ENCODE measurements around the gene CLEC2L. TPM values are rescaled to one million over a fixed set of nuclear protein-coding genes. Genes with fewer than 3 reads are reported as not detected.

Gene CLEC2L
- total RNA-seq, 1 donor from 2014 or later, result not detected

DNA sequence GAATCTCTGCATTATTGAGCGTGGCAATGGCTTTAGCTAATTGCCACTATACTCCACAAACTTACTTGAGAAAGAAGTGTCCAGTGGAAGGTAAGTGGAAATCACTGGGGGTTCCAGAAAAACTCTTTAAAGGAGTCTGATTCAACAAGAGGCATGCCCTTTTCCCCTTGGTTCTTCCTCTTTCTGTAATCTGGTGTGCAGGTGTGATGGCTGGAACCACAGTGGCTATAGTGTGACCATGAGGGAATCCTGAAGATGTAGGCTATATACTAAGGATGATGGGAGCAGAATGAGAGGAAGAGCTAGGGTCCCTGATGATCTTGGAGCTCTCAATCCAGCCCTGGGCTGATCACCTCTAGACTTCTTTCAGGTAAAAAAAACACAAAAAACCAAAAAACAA lies 2.0 kb upstream of the CLEC2L start:
- H3K27me3 Mint-ChIP-seq (ENCODE audit: low read depth, unreplicated experiment), result peaks cover 46% of the 10 kb centered on the region
- FAIRE-seq (no peak), DNase-seq (ENCODE audit: low read depth) (no peak)
- Histone ChIP-seq H3K4me1 (ENCODE audit: insufficient read depth, low read length) (no peaks in the 10 kb centered on the region), H3K9me3 (ENCODE audit: insufficient read depth, low read depth, low read length) (no peaks in the 10 kb centered on the region), H3K9ac (ENCODE audit: low read length) (no peak overlapping the region), H3K27ac (ENCODE audit: low read depth, low read length) (no peak overlapping the region), H3K27me3 (ENCODE audit: insufficient read depth, low read length) (peaks cover 29% of the 10 kb centered on the region), H4K20me1 (ENCODE audit: insufficient read depth, low read length) (no peaks in the 10 kb centered on the region), H2AFZ (ENCODE audit: low read depth, low read length) (no peak overlapping the region), H3K4me2 (ENCODE audit: low read length) (no peak overlapping the region), H3K36me3 (ENCODE audit: insufficient read depth, low read length) (no peaks in the 10 kb centered on the region), H3K79me2 (ENCODE audit: insufficient read depth, low read length) (no peaks in the 10 kb centered on the region), H3K4me3 (ENCODE audit: insufficient read depth, low read depth, low read length) (no peak overlapping the region)
- TF ChIP-seq EZH2 (IDR thresholded peaks at IDR 0.05; ENCODE audit: insufficient read depth, low read length) (no peak), CTCF (IDR thresholded peaks at IDR 0.05; ENCODE audit: insufficient read depth, low read depth, low read length) (no peak)
- peaks cover 2% of the 10 kb centered on the region for H3K36me3 Mint-ChIP-seq (ENCODE audit: low read depth, unreplicated experiment)
- H3K4me1 Mint-ChIP-seq (ENCODE audit: low read depth, unreplicated experiment), result peaks cover 1% of the 10 kb centered on the region
- H3K27ac Mint-ChIP-seq (ENCODE audit: unreplicated experiment), result no peak overlapping the region
- no peak overlapping the region for H3K4me3 Mint-ChIP-seq (ENCODE audit: unreplicated experiment)
- peaks cover 5% of the 10 kb centered on the region for H3K9me3 Mint-ChIP-seq (ENCODE audit: unreplicated experiment)

DNA sequence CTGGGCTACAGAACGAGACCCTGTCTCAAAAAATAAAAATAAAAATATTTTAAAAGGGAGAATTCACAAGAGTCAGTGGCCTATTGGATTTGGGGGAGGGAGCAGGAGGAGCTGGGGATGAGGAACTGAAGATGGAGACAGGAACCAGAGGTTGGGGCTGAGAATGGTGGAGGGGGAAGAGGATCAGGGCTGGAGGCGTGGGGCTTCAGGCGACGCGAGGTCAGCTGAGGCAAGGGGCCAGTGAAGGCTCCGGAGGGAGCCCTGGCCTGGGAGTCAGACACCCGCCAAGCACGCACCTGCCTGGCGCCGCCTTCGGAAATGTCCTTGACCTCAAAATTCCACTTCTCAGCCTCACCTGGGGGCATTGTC lies 671 bp upstream of the CLEC2L start:
- Histone ChIP-seq H3K27ac (ENCODE audit: low read depth, low read length) (no peak overlapping the region), H3K36me3 (ENCODE audit: insufficient read depth, low read length) (no peaks in the 10 kb centered on the region), H3K4me1 (ENCODE audit: insufficient read depth, low read length) (peaks cover 9% of the 10 kb centered on the region), H3K9ac (ENCODE audit: low read length) (no peak overlapping the region), H3K27me3 (ENCODE audit: insufficient read depth, low read length) (peaks cover 29% of the 10 kb centered on the region), H2AFZ (ENCODE audit: low read depth, low read length) (no peak overlapping the region), H4K20me1 (ENCODE audit: insufficient read depth, low read length) (no peaks in the 10 kb centered on the region), H3K79me2 (ENCODE audit: insufficient read depth, low read length) (no peaks in the 10 kb centered on the region), H3K9me3 (ENCODE audit: insufficient read depth, low read depth, low read length) (no peaks in the 10 kb centered on the region), H3K4me2 (ENCODE audit: low read length) (peak overlapping the region; percentile 68), H3K4me3 (ENCODE audit: insufficient read depth, low read depth, low read length) (no peak overlapping the region)
- Mint-ChIP-seq H3K27ac (ENCODE audit: unreplicated experiment) (no peak overlapping the region), H3K9me3 (ENCODE audit: unreplicated experiment) (peaks cover 5% of the 10 kb centered on the region), H3K36me3 (ENCODE audit: low read depth, unreplicated experiment) (peaks cover 2% of the 10 kb centered on the region), H3K4me1 (ENCODE audit: low read depth, unreplicated experiment) (peaks cover 8% of the 10 kb centered on the region), H3K27me3 (ENCODE audit: low read depth, unreplicated experiment) (peaks cover 49% of the 10 kb centered on the region), H3K4me3 (ENCODE audit: unreplicated experiment) (no peak overlapping the region)
- no peak for TF ChIP-seq EZH2 (IDR thresholded peaks at IDR 0.05; ENCODE audit: insufficient read depth, low read length)
- no peak for TF ChIP-seq CTCF (IDR thresholded peaks at IDR 0.05; ENCODE audit: insufficient read depth, low read depth, low read length)
- no peak for FAIRE-seq
- no peak for DNase-seq (ENCODE audit: low read depth)

DNA sequence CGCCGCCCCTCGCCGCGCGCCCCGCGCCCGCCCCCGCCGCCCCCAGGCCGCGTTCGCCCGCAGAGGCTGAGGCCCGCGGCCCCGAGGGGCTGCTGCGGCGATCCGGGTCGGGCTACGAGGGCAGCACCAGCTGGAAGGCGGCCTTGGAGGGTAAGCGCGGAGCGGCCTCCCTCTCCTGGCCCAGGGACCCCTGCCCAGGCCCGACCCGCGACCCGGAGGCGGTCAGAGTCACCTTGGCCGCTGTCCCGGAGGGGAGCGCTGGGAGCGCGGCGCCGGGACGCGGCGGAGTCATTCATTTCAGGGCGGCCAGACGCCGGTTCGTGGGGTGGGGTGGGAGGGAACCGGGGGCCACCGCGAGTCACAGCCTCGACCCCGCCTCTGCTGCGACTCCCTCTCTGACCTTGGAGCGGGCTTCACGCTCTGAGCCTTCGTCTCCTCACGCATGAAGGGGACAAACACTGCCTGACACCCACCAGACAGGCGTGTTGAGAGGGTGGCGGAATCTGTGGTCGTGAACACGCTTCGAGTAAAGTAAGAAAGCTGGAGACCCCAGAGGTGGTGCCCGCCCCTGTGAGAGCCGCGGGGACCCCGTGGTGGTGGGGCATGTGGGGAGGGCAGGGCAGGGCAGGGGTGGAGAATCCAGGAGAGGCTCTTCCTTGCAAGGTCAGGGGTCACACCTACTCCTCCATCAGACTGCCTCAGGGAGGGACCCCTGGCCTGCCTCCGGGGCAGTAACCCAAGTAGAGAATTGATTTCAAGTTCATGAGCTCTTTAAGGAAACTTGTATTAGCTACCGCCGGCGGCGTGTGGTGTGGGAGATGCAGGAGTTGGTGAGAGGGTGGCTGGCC lies 707 bp downstream of the CLEC2L start:
- no peaks in the 10 kb centered on the region for H3K36me3 ChIP-seq (ENCODE audit: insufficient read depth, low read length)
- H3K4me3 Mint-ChIP-seq (ENCODE audit: unreplicated experiment), result no peak overlapping the region
- DNase-seq (ENCODE audit: low read depth) (no peak), FAIRE-seq (no peak)
- H4K20me1 ChIP-seq (ENCODE audit: insufficient read depth, low read length), result no peaks in the 10 kb centered on the region
- H3K4me3 ChIP-seq (ENCODE audit: insufficient read depth, low read depth, low read length), result no peak overlapping the region
- H3K4me1 ChIP-seq (ENCODE audit: insufficient read depth, low read length), result peaks cover 9% of the 10 kb centered on the region
- peaks cover 5% of the 10 kb centered on the region for H3K9me3 Mint-ChIP-seq (ENCODE audit: unreplicated experiment)
- peak overlapping the region; percentile 50 for H3K4me2 ChIP-seq (ENCODE audit: low read length)
- H3K79me2 ChIP-seq (ENCODE audit: insufficient read depth, low read length), result no peaks in the 10 kb centered on the region
- peaks cover 25% of the 10 kb centered on the region for H3K27me3 ChIP-seq (ENCODE audit: insufficient read depth, low read length)
- TF ChIP-seq CTCF (IDR thresholded peaks at IDR 0.05; ENCODE audit: insufficient read depth, low read depth, low read length) (no peak), EZH2 (IDR thresholded peaks at IDR 0.05; ENCODE audit: insufficient read depth, low read length) (peak; percentile 21)
- H3K27ac ChIP-seq (ENCODE audit: low read depth, low read length), result no peak overlapping the region
- peaks cover 7% of the 10 kb centered on the region for H3K4me1 Mint-ChIP-seq (ENCODE audit: low read depth, unreplicated experiment)
- no peak overlapping the region for H3K9ac ChIP-seq (ENCODE audit: low read length)
- H3K9me3 ChIP-seq (ENCODE audit: insufficient read depth, low read depth, low read length), result no peaks in the 10 kb centered on the region
- no peak overlapping the region for H3K27ac Mint-ChIP-seq (ENCODE audit: unreplicated experiment)
- H3K27me3 Mint-ChIP-seq (ENCODE audit: low read depth, unreplicated experiment), result peaks cover 54% of the 10 kb centered on the region
- H2AFZ ChIP-seq (ENCODE audit: low read depth, low read length), result no peak overlapping the region
- H3K36me3 Mint-ChIP-seq (ENCODE audit: low read depth, unreplicated experiment), result peaks cover 2% of the 10 kb centered on the region
